LoVo (cell line): Measurements from ENCODE around the gene CLDND2.

Experiments used
- DNase-seq: peaks from one replicate; pipeline ENCODE4 v3.0.0-alpha.2; 2016; ENCODE audit warnings: low spot score

CLDND2 gene

DNA sequence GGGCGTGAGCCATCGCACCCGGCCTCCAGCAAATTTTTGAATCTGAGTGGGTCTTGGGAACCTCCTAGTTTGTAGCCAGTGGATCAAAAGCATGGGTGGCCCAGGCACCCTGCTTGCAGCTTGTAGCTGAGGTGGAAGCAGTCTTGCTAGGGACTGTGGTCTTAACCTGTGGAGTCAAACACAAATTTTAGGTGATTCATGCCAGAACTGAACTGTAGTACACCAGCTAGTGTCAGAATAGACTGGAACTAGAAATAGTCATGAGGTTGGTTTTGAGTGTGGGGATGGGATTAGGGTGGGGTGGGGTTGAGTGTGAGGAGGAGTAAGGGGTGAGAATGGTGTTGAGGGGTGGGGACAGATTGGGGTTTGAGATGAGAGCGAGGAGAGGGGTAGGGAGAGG, 13.2 kb upstream of the CLDND2 start:
- no peak for DNase-seq

DNA sequence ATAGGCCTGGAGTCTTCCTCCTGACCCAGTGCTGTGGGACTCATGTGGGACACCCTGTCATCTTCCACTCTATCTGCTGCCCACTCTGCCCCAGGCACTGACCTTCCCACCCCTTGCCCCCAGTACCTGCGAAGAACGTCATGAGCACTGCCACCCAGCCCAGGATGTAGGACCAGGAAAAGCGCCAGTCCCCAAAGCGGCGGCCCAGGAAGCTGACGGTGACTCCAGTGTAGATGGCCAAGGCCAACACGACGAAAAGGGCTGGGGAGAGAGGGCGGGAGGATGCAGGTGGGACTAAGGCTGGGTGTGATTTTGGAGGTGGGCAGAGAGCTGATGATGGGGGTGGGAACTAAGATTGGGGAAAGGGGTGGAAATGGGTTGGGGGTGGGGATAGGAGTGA, 11.6 kb upstream of the CLDND2 start:
- DNase-seq, result no peak

DNA sequence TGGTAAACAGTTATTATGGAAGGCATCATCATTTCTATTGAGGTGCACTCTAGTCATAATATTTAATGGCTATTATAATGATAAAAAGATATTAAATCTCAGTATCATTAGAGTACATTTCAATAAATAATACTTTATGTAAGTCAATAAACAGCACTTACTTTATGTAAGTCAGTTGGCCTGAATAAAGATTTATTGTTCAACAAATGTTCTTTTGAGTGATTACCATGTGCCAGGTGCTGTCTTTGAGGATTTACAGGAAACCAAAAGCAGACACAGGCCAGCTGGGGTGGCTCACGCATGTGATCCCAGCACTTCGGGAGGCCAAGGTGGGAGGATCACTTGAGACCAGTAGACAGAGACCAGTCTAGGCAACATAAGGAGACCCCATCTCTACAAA, 8.6 kb upstream of the CLDND2 start:
- no peak for DNase-seq

DNA sequence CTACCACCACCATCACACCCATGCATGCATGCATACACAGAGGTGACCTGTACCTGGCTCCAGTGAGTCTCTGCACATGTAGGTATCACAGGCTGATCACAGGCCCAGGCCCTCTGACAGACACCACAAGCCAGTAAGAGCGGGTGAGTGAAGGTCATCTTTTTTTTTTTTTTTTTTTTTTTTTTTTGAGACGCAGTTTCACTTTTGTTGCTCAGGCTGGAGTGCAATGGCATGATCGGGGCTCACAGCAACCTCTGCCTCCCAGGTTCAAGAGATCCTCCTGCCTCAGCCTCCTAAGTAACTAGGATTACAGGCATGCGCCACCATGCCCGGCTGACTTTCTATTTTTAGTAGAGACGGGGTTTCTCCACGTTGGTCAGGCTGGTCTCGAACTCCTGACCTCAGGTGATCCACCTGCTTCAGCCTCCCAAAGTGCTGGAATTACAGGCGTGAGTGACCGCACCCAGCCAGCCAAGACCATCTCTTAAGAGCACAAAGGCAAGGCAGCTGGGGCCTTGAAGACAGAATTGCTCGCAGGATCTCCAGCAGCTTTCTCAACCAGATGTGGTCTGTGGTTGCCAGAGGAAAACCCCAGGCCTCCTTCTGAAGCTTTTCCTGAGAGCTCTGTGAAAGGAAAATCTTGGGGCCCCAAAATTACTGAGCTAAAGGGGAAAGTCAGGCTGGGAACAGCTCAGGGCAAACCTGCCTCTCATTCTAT, 6.9 kb upstream of the CLDND2 start:
- no peak for DNase-seq

DNA sequence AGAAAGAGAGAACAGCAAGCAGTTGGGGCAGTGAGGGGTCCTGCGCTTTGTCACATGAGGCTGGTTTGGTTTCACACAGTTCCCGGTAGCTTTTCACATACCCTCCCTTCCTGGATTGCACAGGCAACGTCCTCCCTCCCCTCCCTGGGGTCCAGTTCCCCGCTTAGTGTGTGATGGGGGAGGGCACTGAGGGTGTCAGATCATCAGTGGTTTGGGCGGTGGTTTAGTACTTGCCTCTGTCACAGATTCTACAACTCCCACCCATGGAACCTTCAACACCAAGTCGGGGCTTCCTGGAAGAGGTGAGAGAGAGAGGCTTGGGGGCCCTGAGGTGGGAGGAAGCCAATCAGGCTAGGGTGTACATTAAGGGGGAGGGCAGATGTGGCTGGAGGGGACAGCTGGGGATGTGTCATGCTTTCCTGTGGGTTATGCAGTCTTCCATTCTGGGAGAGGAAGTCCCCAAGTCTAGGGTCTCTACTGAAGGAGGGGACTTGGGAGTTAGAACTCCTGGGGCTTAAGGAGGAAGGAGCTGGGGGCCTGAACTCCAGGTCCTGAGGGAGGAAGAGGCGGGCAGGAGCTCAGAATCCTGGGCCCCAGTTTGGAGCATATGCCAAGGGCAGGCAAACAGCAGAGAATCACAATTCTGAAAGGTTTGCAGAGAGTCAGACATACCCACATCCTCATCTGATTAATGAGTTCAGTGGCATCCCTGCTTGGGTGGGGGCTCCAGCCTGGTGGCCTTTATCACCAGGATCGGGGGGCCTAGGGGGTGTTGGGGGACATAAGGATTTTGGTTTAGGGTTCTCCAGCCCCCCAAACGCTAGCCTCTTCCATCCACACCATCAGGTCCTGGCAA, 4.1 kb upstream of the CLDND2 start, which contains the start of gene NKG7:
TSS of gene NKG7 (minus strand) at position 6 of the 856 bp plus-strand sequence. CDS start 119 bp downstream, outside the sequence.
- no peak for DNase-seq

DNA sequence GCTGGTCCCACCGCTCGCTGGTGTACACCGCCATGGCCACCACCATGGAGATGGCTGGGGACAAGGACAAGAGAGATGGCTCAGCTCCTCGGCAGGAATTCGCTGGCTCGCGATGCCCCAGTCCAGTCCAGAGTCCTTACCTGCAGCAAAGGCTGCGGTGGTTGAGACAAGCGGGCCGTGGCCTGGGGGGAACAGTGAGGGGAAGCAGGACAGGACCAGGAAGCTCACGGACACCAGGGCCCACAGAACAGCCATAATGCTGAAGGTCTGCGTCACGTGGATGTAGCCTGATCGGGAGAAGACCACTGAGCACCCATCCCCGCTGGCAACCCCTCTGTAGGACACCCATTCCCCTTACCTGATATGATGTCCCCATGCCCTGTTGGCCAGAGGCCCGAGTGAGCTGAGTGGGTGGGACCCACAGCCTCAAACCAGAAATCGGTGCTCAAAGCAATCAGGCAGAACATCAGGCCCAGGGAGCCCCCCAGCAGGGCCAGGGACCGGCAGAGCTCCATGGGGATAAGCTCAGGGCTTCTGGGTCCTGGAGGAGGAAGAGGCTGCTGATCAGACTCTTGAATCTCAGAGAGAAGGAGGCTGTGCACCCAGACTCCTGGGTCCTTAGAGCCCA, 3.3 kb upstream of the CLDND2 start:
- DNase-seq, result no peak

DNA sequence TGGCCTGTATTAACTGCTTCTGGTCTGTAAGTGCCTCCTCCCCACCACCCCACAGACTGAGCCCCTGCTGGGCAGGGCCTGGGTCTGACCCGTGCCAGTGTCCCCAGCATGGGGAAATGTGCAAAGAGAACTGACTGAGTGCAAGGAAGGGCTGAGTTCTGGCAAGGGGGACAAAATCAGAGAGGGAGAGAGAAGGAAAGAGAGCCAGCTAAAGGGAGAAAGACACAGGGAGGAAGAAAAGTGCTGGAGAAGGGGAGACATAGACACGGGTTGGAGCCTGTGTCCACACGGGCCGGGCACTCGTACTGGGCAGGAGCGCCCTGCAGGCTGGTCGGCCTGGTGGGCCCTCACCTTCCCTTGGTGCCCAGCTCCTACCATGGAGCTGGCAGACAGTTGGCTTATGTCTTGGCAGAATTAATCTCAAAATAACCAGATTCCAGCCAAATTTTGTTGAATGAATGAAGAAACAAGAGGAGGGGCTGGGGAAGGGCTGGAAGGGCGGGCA, 2.4 kb upstream of the CLDND2 start:
- DNase-seq, result no peak

DNA sequence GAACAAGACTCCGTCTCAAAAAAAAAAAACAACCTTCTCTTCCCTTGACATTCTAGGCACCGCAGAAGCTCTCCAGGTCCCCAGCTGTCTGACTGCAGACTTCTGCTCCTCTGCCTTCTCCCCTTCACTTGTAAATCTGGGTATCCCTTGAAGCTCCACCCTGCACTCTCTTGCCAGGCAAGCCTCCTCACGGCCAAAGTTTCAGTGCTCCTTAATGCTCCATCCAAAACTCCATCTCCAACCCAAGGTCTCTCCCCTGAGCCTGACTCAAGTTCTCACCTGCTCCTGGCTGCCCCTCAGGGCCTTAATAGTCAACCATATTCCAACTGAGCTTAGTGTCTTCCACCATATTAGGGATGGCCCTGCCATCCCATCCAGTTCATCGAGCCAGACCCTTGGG, 1.4 kb upstream of the CLDND2 start:
- DNase-seq, result no peak

DNA sequence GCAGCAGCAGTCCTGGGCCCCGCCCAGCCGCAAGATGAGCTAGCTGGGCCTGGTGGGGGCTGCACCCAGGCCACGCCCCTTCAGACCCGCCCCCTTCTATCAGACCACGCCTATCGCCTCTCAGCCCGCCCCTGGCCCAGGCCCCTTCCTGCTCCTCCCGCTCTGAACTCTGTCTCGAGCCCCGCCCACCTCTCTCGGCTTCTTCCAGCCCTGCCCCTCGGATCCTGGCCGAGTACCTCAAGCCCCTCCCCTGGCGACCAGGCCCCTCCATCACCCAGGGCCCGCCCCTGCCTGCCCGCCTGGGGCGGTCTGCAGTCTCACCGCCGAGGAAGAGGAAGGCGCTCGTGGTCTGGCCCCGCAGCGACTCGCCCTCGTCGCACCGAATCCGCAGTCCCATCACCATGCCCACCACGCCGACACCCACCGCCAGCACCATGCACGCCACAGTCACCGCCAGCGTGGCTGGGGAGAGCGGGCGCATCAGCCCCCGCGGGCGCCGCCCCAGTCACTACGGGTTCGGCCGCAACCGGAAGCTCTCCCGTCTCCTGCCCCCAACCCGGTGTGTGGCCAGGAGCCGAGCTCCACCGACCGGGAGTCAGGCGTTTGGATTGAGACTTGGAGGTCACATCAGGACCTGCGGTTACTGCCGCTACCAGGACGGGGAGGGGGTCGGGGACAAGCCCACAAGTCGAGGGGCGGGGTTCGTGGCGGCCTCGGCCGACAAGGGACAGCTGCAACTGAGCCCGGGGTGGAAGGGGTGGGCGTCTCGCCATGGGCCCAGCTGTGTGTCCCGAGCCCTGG, 1.0 kb downstream of the CLDND2 start:
- peak; percentile 99 for DNase-seq

DNA sequence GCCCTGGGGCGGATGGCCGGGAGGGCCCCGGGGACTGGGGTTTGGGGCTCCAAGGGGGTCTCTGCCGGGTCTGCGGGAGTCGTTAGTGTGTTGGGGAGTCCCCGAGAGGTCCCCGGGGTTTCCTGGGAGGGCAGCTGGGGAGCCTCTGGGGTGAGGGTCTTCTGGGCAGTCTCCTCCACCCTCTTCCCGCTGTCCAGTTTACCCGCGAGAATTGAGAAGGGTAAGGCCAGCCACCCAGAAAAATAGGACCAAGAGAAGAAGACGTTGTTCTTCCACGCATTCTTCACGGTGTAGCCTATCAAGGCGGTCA, 1.6 kb downstream of the CLDND2 start:
- DNase-seq, result no peak

DNA sequence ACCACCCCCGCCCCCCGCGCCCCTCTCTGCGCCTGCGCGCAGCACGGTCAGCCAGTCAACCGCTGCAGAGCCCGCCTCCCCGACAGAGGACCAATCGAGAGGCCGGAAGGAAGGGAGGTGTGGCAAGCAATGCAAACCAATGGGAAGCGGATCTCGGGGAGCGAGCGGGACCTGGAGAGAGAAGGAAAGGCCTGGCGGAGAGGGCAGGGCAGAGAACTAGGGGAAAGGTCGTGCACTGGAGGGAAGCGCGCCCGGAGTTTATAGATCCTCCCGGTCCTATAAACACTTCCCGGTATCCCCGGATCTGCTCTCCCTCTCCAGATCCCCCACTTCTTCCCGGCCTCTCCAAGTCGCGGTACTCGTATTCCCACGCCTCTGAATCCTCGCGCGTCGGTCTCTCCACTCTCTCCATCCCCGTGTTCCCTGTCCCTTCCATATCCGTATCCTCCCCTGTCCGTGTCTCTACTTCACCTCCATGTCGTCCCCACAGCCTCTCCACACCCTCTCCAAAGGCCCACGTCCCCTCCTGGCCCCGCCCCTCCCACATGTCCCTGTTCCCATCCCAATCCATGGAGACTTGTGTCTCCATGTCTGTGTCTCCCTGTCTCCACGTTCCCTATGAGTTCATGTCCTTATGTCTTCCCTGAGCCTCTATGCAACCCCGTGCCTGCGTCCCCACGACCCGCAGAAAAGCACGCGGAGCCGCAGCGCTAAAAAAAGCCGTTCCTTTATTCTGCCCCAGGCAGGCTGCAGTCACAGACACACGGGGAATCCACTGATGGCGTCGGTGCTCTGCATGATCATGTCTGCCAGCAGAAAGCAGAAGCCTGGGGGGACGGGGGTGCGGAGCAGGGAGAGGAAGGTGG, 2.2 kb downstream of the CLDND2 start:
- DNase-seq, result peak; percentile 98

- no peak for DNase-seq
These were observed 2.8 kb downstream of the CLDND2 start, which contains the start of gene ETFB for GRCh38 chr19:51365965-51366388. TSS of gene ETFB (minus strand) at chr19:51366388. CDS start at chr19:51366326, 62 bp downstream.

DNA sequence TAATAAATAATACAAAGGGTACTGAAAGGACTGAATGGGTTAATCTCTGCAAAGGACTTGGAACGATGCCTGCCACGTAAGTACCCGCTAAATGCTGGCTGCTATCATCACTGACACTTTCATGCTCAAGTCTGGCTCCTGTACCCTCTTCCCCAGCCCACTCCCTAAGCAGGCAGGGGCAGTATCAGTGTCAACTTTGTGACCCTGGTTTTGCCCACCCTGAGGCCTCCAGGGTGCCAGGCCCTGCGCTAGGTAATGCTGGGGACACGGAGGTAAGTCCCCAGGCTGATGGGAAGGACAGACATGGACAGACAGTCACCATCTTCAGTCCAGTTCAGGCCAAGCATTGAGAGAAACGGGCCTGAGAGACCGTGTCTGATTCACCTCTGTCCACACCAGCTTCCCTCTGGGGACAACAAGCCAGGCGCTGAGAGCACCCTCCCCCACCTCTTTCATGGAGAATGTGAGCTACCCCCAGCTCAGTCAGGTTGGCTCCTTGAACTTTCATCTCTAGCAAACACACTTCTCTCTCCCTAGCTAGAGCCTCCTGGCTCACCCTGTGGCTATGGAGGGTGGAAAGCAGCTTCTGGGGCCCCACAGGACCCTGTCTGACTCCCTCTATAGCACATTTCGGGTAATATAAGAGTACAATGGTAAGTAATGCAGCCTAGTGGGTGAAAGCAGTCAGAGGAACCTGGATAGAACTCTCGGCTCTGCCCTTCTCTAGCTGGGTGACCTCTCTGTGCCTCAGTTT, 3.4 kb downstream of the CLDND2 start:
- DNase-seq, result peak; percentile 22

DNA sequence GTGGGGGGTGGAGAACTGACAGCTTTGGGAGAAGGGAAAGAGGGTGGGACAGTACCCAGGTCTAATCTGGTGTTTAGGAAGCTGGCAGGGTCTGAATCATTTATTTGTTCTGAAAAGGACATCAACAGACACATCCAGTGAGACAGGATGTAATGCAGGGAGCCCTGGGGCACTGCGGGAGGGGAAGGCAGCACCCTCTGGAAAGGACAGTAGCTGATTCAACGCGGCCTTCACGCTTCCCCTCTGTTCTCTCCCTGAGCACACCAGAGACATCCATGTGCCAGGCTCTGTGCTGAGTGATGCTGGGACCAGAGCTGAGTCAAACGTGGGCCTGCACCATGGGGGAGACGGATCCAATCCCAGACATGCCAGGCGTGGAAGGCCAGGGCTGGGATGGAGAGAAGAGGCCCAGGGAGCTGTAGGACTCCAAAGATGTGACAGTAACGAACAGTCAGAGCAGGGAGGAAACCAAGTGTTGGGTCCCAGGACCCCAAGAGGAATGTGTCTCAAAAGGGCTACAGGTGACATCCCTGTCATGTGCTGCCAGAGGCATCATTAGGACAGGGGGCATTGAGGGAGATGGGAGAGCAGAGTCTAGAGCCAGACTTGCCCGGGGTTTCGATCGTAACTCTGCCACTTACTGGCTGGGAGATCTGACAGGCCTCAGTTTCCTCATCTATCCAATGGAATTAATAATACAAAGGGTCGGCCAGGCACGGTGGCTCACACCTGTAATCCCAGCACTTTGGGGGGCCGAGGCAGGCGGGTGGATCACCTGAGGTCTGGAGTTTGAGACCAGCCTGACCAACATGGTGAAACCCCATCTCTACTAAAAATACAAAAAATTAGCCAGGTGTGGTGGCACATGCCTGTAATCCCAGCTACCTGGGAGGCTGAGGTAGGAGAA, 4.3 kb downstream of the CLDND2 start:
- DNase-seq, result no peak

DNA sequence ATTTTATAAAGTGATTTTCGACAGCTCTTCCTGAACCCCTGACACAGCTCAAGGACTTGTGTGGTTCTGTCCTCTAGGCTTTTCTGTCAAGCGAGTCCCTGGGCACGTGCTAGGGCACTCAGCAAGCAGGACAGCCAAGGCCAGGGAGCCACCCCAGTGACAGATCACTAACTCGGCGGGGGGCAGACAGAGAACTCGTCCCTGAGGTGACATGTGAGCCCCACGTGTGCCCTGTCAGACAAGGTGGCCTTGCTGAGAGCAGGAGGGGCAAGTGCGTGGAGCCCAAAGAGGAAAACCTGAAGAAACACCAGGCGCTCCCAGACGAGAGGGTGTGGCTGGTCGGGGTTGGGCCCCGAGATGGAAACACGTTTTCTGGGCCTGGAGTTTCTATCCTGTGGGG, 7.6 kb downstream of the CLDND2 start:
- DNase-seq, result no peak

- no peak for DNase-seq
These were observed 9.5 kb downstream of the CLDND2 start for GRCh38 chr19:51359294-51359693.

DNA sequence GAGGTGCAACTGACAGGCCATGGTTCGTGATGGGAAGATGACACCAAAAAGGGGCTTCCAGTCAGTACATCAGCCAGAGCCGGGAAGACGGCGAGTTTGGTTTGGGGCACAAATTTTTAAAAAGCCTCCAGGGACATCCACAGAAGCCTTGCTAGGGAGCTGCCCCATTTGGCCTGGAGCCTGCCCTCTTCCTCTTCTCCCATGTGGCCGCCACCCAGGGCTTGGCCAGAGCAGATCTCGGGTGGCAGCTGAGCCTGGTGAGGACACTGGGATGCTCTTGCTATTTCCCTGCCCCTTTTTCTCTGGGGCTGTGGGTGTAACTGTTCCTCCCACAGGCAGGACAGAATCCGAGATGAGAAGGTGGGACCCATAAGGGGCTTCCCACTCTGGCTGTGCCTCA, 10.9 kb downstream of the CLDND2 start:
- DNase-seq, result no peak

DNA sequence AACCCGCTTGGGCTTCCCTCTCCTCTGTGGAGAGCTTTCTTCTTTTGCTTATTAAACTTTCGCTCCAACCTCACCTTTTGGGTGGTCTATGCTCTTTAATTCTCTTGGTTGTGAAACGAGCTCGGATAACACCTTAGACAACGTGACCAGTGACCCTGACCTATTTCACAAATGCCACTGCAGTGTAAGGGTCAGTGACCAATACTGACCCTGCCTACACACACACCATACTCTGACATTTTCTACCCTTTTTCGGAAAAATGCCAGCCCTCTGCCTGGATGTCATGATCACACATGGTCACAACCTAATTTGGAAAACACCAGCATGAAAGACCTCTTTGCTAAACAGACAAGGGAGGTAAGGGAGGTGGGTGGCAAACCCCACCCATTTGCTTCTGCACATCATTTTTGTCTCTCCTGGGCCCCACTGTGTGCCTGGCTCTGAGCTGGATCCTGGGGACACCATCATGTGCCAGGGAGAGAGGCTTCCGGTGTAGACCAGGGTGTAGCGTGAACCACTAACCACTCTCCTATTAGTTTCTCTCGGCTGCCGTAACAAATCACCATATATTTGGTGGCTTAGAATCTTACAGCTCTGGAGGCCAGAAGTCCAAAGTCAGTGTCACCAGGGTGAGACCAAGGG, 12.5 kb downstream of the CLDND2 start:
- DNase-seq, result no peak

GRCh38 chr19:51354742-51355148, 14.1 kb downstream of the CLDND2 start:
- DNase-seq, result no peak
